A673 (cell line): Measurements from ENCODE around the gene TLCD3A.

Source experiments
- CTCF ChIP-seq: fragments of 300-800, 200-600 bp; sonication (generic); conservative IDR thresholded peaks from 2 replicates; pipeline ENCODE4 v1.5.1; 2017; ENCODE audit warnings: low read depth, mild to moderate bottlenecking, antibody characterized with exemption, low read length, moderate library complexity, mixed read lengths
- EZH2 ChIP-seq: fragments of 200-600 bp; sonication (generic); IDR thresholded peaks from 2 replicates; pipeline ENCODE4 v1.6.1; 2017; ENCODE audit warnings: borderline replicate concordance, low read depth, mild to moderate bottlenecking, mixed read lengths, antibody characterized with exemption, low read length; ENCODE audit not compliant: poor library complexity, severe bottlenecking

DNA sequence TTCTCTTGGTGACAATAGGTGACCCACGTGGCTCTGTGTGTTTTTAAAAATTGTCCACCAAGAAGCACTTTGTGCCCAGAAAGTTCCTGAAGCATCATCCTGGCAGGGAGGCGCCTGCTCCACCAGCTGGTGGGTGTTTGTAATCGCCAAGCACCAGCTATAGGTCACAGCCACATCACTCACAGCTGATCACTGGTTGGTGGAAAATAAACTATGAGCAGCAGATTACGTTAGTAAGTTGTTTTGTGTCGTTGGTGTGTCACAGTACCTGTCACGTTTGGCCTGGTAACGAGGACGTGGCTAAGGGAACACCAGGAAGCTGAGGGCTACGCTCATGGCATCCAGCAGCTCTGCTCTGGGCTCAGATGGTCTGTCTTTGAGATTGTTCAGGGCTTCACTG lies 59.9 kb downstream of the TLCD3A start:
- TF ChIP-seq EZH2 (no peak), CTCF (no peak)
